K562 (cell line): ENCODE measurements around the gene SUPT7L. TPM values are rescaled to one million over a fixed set of nuclear protein-coding genes. Genes with fewer than 3 reads are reported as not detected.

Source experiments
- AFF1 ChIP-seq, 2 experiments: fragments of 450-650 bp; IDR thresholded peaks; 2 replicates each; pipeline ENCODE4 v1.6.1; 2018; ENCODE audit warnings: mild to moderate bottlenecking in 2 of 2, low read depth in 1 of 2; ENCODE audit not compliant: partially characterized antibody in 2 of 2
- CREB1 ChIP-seq, 2 experiments: sonication (generic) in 1 of 2; formaldehyde crosslinking in 1 of 2; IDR thresholded peaks; 2 replicates each; pipeline versions ENCODE4 v1.6.1 to v1.8.0; 2012 to 2022; ENCODE audit warnings: inconsistent platforms in 1 of 2, mild to moderate bottlenecking in 1 of 2, missing genetic modification reagents in 1 of 2, moderate library complexity in 1 of 2
- ESRRA ChIP-seq: fragments of 450-650 bp; IDR thresholded peaks from 2 replicates; pipeline ENCODE4 v1.6.1; 2014; ENCODE audit warnings: low read depth, mild to moderate bottlenecking, moderate library complexity, borderline replicate concordance
- FOXK2 ChIP-seq, 2 experiments: fragments of 450-650 bp; IDR thresholded peaks in 1 of 2; conservative IDR thresholded peaks in 1 of 2; 2 replicates each; pipeline ENCODE4 v1.6.1; 2016; ENCODE audit warnings: low read depth in 2 of 2, mild to moderate bottlenecking in 1 of 2
- GABPA ChIP-seq: fragments of 200-800 bp; sonication (Bioruptor generic); conservative IDR thresholded peaks from 2 replicates; pipeline ENCODE4 v1.6.1; 2016; ENCODE audit warnings: low read depth, missing genetic modification characterization, missing compliant biosample characterization
- HNRNPL ChIP-seq: fragments of 200-400 bp; formaldehyde crosslinking; IDR thresholded peaks from 2 replicates; pipeline ENCODE4 v1.6.1; 2017; ENCODE audit warnings: low read depth, mild to moderate bottlenecking, low read length
- NR2C1 ChIP-seq, 2 experiments: fragments of 450-650 bp; IDR thresholded peaks; 2 replicates each; pipeline ENCODE4 v1.6.1; 2017; ENCODE audit warnings: mild to moderate bottlenecking in 2 of 2, antibody characterized with exemption in 1 of 2, inconsistent platforms in 1 of 2, missing compliant biosample characterization in 1 of 2, missing genetic modification characterization in 1 of 2
- POLR2A ChIP-seq: fragments of 450-650 bp; conservative IDR thresholded peaks from 2 replicates; pipeline ENCODE4 v1.6.1; 2016
- SMAD2 ChIP-seq: fragments of 150-350 bp; IDR thresholded peaks from 2 replicates; pipeline ENCODE4 v1.6.1; 2014; ENCODE audit warnings: low read depth, mild to moderate bottlenecking, low read length
- STAG1 ChIP-seq: sonication (generic); formaldehyde crosslinking; IDR thresholded peaks from 2 replicates; pipeline ENCODE4 v1.5.0; 2020; ENCODE audit warnings: missing genetic modification reagents, borderline replicate concordance
- ZBTB40 ChIP-seq, 2 experiments: fragments of 450-650 bp in 1 of 2; sonication (generic) in 1 of 2; formaldehyde crosslinking in 1 of 2; IDR thresholded peaks; 2 replicates each; pipeline versions ENCODE4 v1.7.1 to v1.9.0; 2016 to 2022; ENCODE audit warnings: inconsistent platforms in 1 of 2, mild to moderate bottlenecking in 1 of 2, missing genetic modification reagents in 1 of 2
- polyA plus RNA-seq, 8 experiments: library from polyadenylated mRNA; depleted of rRNA in 4 of 8; stranded (reverse) in 5 of 8; unstranded in 3 of 8; fragments of >200 nt; fragmentation: Nextera tagmentation in 2 of 8; fragmentation: Illumina TruSeq in 1 of 8; extraction: Ambion mirVana in 2 of 8; extraction: Trizol in 1 of 8; gene quantifications; 2 replicates each; pipeline versions ENCODE4 v1.2.1 to v1.2.3, GENCODE V29; 2011 to 2014; ENCODE audit warnings: inconsistent platforms in 1 of 8, missing spikeins in 1 of 8
- total RNA-seq, 7 experiments: library from RNA; depleted of rRNA in 6 of 7; stranded (reverse); fragments of >200 nt in 6 of 7; fragmentation: Illumina TruSeq in 2 of 7; extraction: Trizol in 2 of 7; gene quantifications; 2 replicates each; pipeline versions ENCODE4 v1.2.1 to v1.2.3, GENCODE V29; 2011 to 2021; ENCODE audit warnings: low replicate concordance in 1 of 7

The SUPT7L gene
- total and polyA plus RNA-seq, 9 of the 15 experiments (the other 6 are each of a cell fraction or from before 2014, with no cell fraction given) = 22.0 to 72.8 (median 40.2) TPM

DNA sequence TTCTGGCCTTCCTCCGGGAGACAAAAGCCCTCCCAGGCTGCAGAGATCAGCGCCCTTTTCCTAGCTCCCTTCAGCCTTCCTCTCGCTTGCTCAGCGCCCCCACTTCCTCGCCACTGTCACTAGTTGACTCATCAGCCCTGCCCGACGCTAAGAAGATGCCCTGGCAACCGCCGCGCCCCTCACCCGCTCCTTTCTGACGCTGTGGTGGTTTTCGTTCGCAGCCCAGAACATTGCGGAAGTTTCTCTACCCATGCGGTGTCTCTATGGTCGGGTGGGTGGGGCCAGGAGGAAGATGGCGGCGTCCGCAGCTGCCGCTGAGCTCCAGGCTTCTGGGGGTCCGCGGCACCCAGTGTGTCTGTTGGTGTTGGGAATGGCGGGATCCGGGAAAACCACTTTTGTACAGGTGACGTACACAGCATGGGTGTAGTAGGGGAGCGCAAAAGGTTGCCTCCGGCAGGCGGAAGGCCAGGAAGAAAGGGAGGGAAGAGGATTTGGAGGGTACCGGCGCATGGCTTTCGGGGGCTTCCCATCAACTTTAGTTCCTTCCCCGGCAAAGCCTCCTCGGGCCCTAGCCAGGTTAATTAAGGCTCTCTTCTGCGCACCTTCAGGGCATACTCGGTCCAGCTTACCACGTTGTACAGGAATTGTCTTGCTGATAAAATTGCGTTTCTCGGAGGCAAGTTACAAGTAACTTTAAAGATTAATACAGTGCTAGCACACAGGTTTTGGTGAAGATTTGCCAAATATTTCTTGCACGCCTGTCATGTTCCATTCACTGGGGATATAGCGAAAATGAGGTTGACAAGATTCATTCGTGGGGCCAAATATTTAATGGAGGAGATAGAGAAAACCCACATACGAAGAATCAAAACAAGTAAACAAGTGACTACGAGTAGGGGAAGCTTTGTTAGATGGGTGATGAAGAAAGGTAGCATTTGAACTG, 34.4 kb downstream of the SUPT7L start, which contains the start of the genes CCDC121 and GPN1 (continued):
- TF ChIP-seq AFF1 (IDR thresholded peaks at IDR 0.05; ENCODE audit: low read depth in 1 of 2, partially characterized antibody in 2 of 2) = peak in 1 of 2 experiments; percentile 56
- TF ChIP-seq ESRRA = peak; percentile 64; the same call in 1 of the 2 replicates
- TF ChIP-seq POLR2A = peak; percentile 96
- peak; percentile 93 for TF ChIP-seq GABPA (tag)
- no peak; the same call in 1 of the 2 replicates for TF ChIP-seq CREB1 (IDR thresholded peaks at IDR 0.05)
- TF ChIP-seq CREB1 (CRISPR knock-in tag; IDR thresholded peaks at IDR 0.05) = 0 out of 2 replicates have a peak, but pooled peaks have one; percentile 55
- TF ChIP-seq FOXK2 (conservative IDR thresholded peaks at IDR 0.05 in 1 of 2, IDR thresholded peaks at IDR 0.05 in 1 of 2; ENCODE audit: low read depth in 2 of 2) = peak; percentile 75 to 81; a peak in 3 of 4 replicates
- no peak for TF ChIP-seq SMAD2
- TF ChIP-seq STAG1 (CRISPR knock-in tag) = no peak
- no peak for TF ChIP-seq NR2C1 (IDR thresholded peaks at IDR 0.05)
- TF ChIP-seq NR2C1 (tag; IDR thresholded peaks at IDR 0.05) = no peak
- TF ChIP-seq HNRNPL = no peak
- peak; percentile 86 for TF ChIP-seq ZBTB40 (IDR thresholded peaks at IDR 0.05)
- no peak for TF ChIP-seq ZBTB40 (CRISPR knock-in tag; IDR thresholded peaks at IDR 0.05)
